Mesenchymal stem cell (in vitro differentiated cells and primary cell): ENCODE measurements around the gene CLCN3.
"Not testable (repeated sequence)": the region's sequence is repeated elsewhere in the genome, so short reads cannot be mapped to it uniquely, and the experiment has no call there.

Experiments
- DNase-seq: peaks from one replicate; pipeline ENCODE4 v3.0.0-alpha.2; 2013
- H2AFZ ChIP-seq: one replicate; pipeline ENCODE4 v1.6.1; 2013; ENCODE audit warnings: low read depth, mild to moderate bottlenecking, control low read depth, inconsistent platforms, low read length, moderate library complexity
- H2AK5ac ChIP-seq: 2 replicates; pipeline ENCODE4 v1.6.1; 2013; ENCODE audit warnings: low read length, moderate library complexity, mild to moderate bottlenecking, inconsistent platforms; ENCODE audit not compliant: severe bottlenecking
- H2BK120ac ChIP-seq: one replicate; pipeline ENCODE4 v1.6.1; 2013; ENCODE audit warnings: low read depth, mild to moderate bottlenecking, inconsistent platforms, low read length, moderate library complexity
- H2BK12ac ChIP-seq, 2 experiments: one replicate each; pipeline ENCODE4 v1.6.1; 2013; ENCODE audit warnings: inconsistent platforms in 2 of 2, low read length in 2 of 2, mild to moderate bottlenecking in 2 of 2, moderate library complexity in 2 of 2, control low read depth in 1 of 2
- H2BK15ac ChIP-seq: one replicate; pipeline ENCODE4 v1.6.1; 2013; ENCODE audit warnings: mild to moderate bottlenecking, low read depth, inconsistent platforms; ENCODE audit not compliant: poor library complexity, severe bottlenecking
- H2BK5ac ChIP-seq: 2 replicates; pipeline ENCODE4 v1.6.1; 2013; ENCODE audit warnings: low read depth, mild to moderate bottlenecking, low read length, control low read depth, inconsistent platforms; ENCODE audit not compliant: poor library complexity, severe bottlenecking
- H3K14ac ChIP-seq, 2 experiments: one replicate each; pipeline ENCODE4 v1.6.1; 2013; ENCODE audit warnings: inconsistent platforms in 2 of 2, low read length in 2 of 2, control low read depth in 1 of 2, mild to moderate bottlenecking in 1 of 2, moderate library complexity in 1 of 2
- H3K18ac ChIP-seq, 2 experiments: one replicate each; pipeline ENCODE4 v1.6.1; 2013; ENCODE audit warnings: inconsistent platforms in 2 of 2, low read length in 2 of 2, control low read depth in 1 of 2, low read depth in 1 of 2, mild to moderate bottlenecking in 1 of 2
- H3K23ac ChIP-seq, 2 experiments: one replicate each; pipeline ENCODE4 v1.6.1; 2013; ENCODE audit warnings: inconsistent platforms in 2 of 2, low read length in 2 of 2, mild to moderate bottlenecking in 2 of 2, moderate library complexity in 2 of 2, control low read depth in 1 of 2
- H3K27ac ChIP-seq: 2 replicates; pipeline ENCODE4 v1.5.1; 2013; ENCODE audit warnings: mild to moderate bottlenecking, moderate library complexity, low read length, control low read depth, inconsistent platforms; ENCODE audit not compliant: poor library complexity, severe bottlenecking
- H3K27me3 ChIP-seq, 2 experiments: 2 replicates each; pipeline versions ENCODE4 v1.6.1 to v1.7.0; 2013; ENCODE audit warnings: low read length in 2 of 2, mild to moderate bottlenecking in 2 of 2, moderate library complexity in 2 of 2, control low read depth in 1 of 2, inconsistent platforms in 1 of 2; ENCODE audit not compliant: control insufficient read depth in 1 of 2, insufficient read depth in 1 of 2
- H3K36me3 ChIP-seq, 2 experiments: 2 replicates each; pipeline versions ENCODE4 v1.6.1 to v1.7.0; 2013; ENCODE audit warnings: low read length in 2 of 2, control low read depth in 1 of 2, inconsistent platforms in 1 of 2, low read depth in 1 of 2, mild to moderate bottlenecking in 1 of 2; ENCODE audit not compliant: insufficient read depth in 2 of 2, control insufficient read depth in 1 of 2
- H3K4ac ChIP-seq, 2 experiments: one replicate each; pipeline ENCODE4 v1.6.1; 2013; ENCODE audit warnings: inconsistent platforms in 2 of 2, low read length in 2 of 2, mild to moderate bottlenecking in 2 of 2, moderate library complexity in 2 of 2, control low read depth in 1 of 2, low read depth in 1 of 2
- H3K4me1 ChIP-seq: 2 replicates; pipeline ENCODE4 v1.6.1; 2013; ENCODE audit warnings: low read depth, low read length, control low read depth; ENCODE audit not compliant: control insufficient read depth, insufficient read depth
- H3K4me2 ChIP-seq: 2 replicates; pipeline ENCODE4 v1.6.1; 2013; ENCODE audit warnings: low read length, mild to moderate bottlenecking, inconsistent platforms; ENCODE audit not compliant: poor library complexity, severe bottlenecking
- H3K4me3 ChIP-seq, 2 experiments: 2 replicates each; pipeline versions ENCODE4 v1.5.1 to v1.7.0; 2013; ENCODE audit warnings: low read length in 2 of 2, mild to moderate bottlenecking in 2 of 2, control low read depth in 1 of 2, low read depth in 1 of 2; ENCODE audit not compliant: insufficient read depth in 1 of 2
- H3K79me1 ChIP-seq: replicated peaks from 2 replicates; pipeline ENCODE4 v1.6.1; 2013; ENCODE audit warnings: mild to moderate bottlenecking, control low read depth, low read length, inconsistent platforms; ENCODE audit not compliant: poor library complexity, severe bottlenecking
- H3K9ac ChIP-seq: 2 replicates; pipeline ENCODE4 v1.7.0; 2013; ENCODE audit warnings: mild to moderate bottlenecking, low read length, moderate library complexity
- H3K9me3 ChIP-seq: 2 replicates; pipeline ENCODE4 v1.7.0; 2013; ENCODE audit warnings: mild to moderate bottlenecking, low read length; ENCODE audit not compliant: control insufficient read depth
- H4K8ac ChIP-seq: one replicate; pipeline ENCODE4 v1.6.1; 2013; ENCODE audit warnings: inconsistent platforms, mild to moderate bottlenecking, low read length, moderate library complexity
- H4K91ac ChIP-seq: one replicate; pipeline ENCODE4 v1.6.1; 2013; ENCODE audit warnings: mild to moderate bottlenecking, low read length, inconsistent platforms
- whole genome bisulfite sequencing: methylation state at CpG from one replicate; pipeline ENCODE4 v1.1.7; 2013; ENCODE audit warnings: mixed read lengths; 5-methylcytosine and 5-hydroxymethylcytosine counted together

CLCN3 gene

GRCh38 chr4:169730564-169730963 is 110.2 kb downstream of the CLCN3 start:
- Histone ChIP-seq H3K18ac (no peak overlapping the region), H3K4me3 (no peak overlapping the region), H2BK12ac (no peak overlapping the region), H3K4ac (no peak overlapping the region), H3K79me1 (no peaks in the 10 kb centered on the region), H3K27me3 (no peaks in the 10 kb centered on the region), H2AFZ (no peak overlapping the region), H3K27ac (no peak overlapping the region), H4K8ac (no peak overlapping the region), H3K9ac (no peak overlapping the region), H2AK5ac (no peak overlapping the region), H3K4me1 (peaks cover 3% of the 10 kb centered on the region), H2BK15ac (no peak overlapping the region), H4K91ac (no peak overlapping the region), H3K36me3 (peaks cover 5 to 55% of the 10 kb centered on the region in 2 experiments), H2BK5ac (no peak overlapping the region), H3K9me3 (no peaks in the 10 kb centered on the region), H2BK120ac (no peak overlapping the region), H3K23ac (no peak overlapping the region), H3K14ac (no peak overlapping the region), H3K4me2 (no peak overlapping the region)
- 98% methylated on average over 5 of the region's 5 CpGs for WGBS
- DNase-seq, result no peak

- H3K36me3 ChIP-seq, result peaks cover 5 to 63% of the 10 kb centered on the region in 2 experiments
- H4K91ac ChIP-seq, H2AFZ ChIP-seq, H3K9me3 ChIP-seq, H3K79me1 ChIP-seq, H3K4me3 ChIP-seq, H2BK5ac ChIP-seq, H3K27me3 ChIP-seq, H3K14ac ChIP-seq, H3K18ac ChIP-seq, H3K4me2 ChIP-seq, H2BK120ac ChIP-seq, H3K4ac ChIP-seq, DNase-seq, H2AK5ac ChIP-seq, H2BK15ac ChIP-seq, H3K23ac ChIP-seq, H3K27ac ChIP-seq, H3K4me1 ChIP-seq, H2BK12ac ChIP-seq, H4K8ac ChIP-seq, H3K9ac ChIP-seq: not testable (repeated sequence)
Measured at GRCh38 chr4:169738604-169739003, 118.2 kb downstream of the CLCN3 start.

GRCh38 chr4:169741569-169741968 is 121.2 kb downstream of the CLCN3 start:
- H3K79me1 ChIP-seq, result peaks cover 9% of the 10 kb centered on the region
- peak; percentile 14 for DNase-seq
- H3K4me1 ChIP-seq, result peaks cover 6% of the 10 kb centered on the region
- H3K9me3 ChIP-seq, result no peaks in the 10 kb centered on the region
- H3K27me3 ChIP-seq, result no peaks in the 10 kb centered on the region
- H3K23ac ChIP-seq, result peak overlapping the region in 1 of 2 experiments; percentile 59
- peaks cover 5 to 43% of the 10 kb centered on the region in 2 experiments for H3K36me3 ChIP-seq
- H2BK120ac ChIP-seq, result no peak overlapping the region
- no peak overlapping the region for H3K18ac ChIP-seq
- H3K9ac ChIP-seq, result no peak overlapping the region
- no peak overlapping the region for H2AK5ac ChIP-seq
- no peak overlapping the region for H4K8ac ChIP-seq
- H3K4ac ChIP-seq, result no peak overlapping the region
- H2BK15ac ChIP-seq, result no peak overlapping the region
- H4K91ac ChIP-seq, result no peak overlapping the region
- H3K14ac ChIP-seq, result no peak overlapping the region
- H3K27ac ChIP-seq, result no peak overlapping the region
- no CpG with 5 or more reads among the region's 2 CpGs for whole genome bisulfite sequencing
- no peak overlapping the region for H3K4me3 ChIP-seq
- no peak overlapping the region for H2BK5ac ChIP-seq
- H2AFZ ChIP-seq, result no peak overlapping the region
- no peak overlapping the region for H2BK12ac ChIP-seq
- no peak overlapping the region for H3K4me2 ChIP-seq

GRCh38 chr4:169744601-169745000 is 124.2 kb downstream of the CLCN3 start:
- Histone ChIP-seq H3K9ac (no peak overlapping the region), H2BK5ac (no peak overlapping the region), H3K23ac (no peak overlapping the region), H2BK15ac (no peak overlapping the region), H4K91ac (no peak overlapping the region), H3K79me1 (peaks cover 13% of the 10 kb centered on the region), H3K4ac (no peak overlapping the region), H3K18ac (no peak overlapping the region), H2AFZ (no peak overlapping the region), H3K14ac (no peak overlapping the region), H3K9me3 (no peaks in the 10 kb centered on the region), H3K4me2 (no peak overlapping the region), H2AK5ac (no peak overlapping the region), H2BK12ac (no peak overlapping the region), H3K36me3 (peaks cover 14 to 44% of the 10 kb centered on the region in 2 experiments), H3K4me1 (peaks cover 6% of the 10 kb centered on the region), H2BK120ac (no peak overlapping the region), H3K4me3 (no peak overlapping the region), H4K8ac (no peak overlapping the region), H3K27ac (no peak overlapping the region), H3K27me3 (no peaks in the 10 kb centered on the region)
- no CpG with 5 or more reads among the region's 1 CpG for WGBS
- no peak for DNase-seq
